Measurements from ENCODE around the gene GIGYF2. TPM values are rescaled to one million over a fixed set of nuclear protein-coding genes. Genes with fewer than 3 reads are reported as not detected.

The GIGYF2 gene
- total RNA-seq, 1 experiment from 2014 or later = 60.6 TPM

GRCh38 chr2:232773815-232774214 is 76.7 kb downstream of the GIGYF2 start:
- RAD21 ChIA-PET (ENCODE audit: low non-redundant PET in 1 of 2, low total read pairs in 2 of 2, uncharacterized antibody in 2 of 2, unreplicated experiment in 2 of 2) = no interaction called here
- no TSS peak for BruUV-seq (replicated peaks)
- no peaks in the 10 kb centered on the region for H3K9me2 ChIP-seq (ENCODE audit: insufficient read depth)
- no peak for ATAC-seq
- H4K20me1 ChIP-seq (ENCODE audit: insufficient read depth) = 0 out of 2 replicates have a peak, but pooled peaks cover 3% of the 10 kb centered on the region
- H2AFZ ChIP-seq (ENCODE audit: low read depth, low read length, poor library complexity, severe bottlenecking) = no peak overlapping the region
- H3K9ac ChIP-seq (ENCODE audit: low read length) = no peak overlapping the region
- H3K79me2 ChIP-seq (ENCODE audit: insufficient read depth, low read length) = no peaks in the 10 kb centered on the region; the same call in 1 of the 2 replicates
- CTCF ChIA-PET = no interaction called here
- H3K4me1 ChIP-seq (ENCODE audit: control insufficient read depth in 1 of 2, insufficient read depth in 2 of 2, low read length in 2 of 2) = no peaks in the 10 kb centered on the region
- H3K9me3 ChIP-seq (ENCODE audit: control insufficient read depth in 1 of 2, insufficient read depth in 1 of 2, low read depth in 1 of 2, low read length in 2 of 2) = no peaks in the 10 kb centered on the region
- TF ChIP-seq EGR1 (IDR thresholded peaks at IDR 0.05; ENCODE audit: low read depth) (no peak), FOSL1 (IDR thresholded peaks at IDR 0.05; ENCODE audit: low read depth) (no peak), RAD21 (IDR thresholded peaks at IDR 0.05; ENCODE audit: low read depth) (no peak), ZFX (IDR thresholded peaks at IDR 0.05) (no peak), CTCF (IDR thresholded peaks at IDR 0.05 in 2 of 3, conservative IDR thresholded peaks at IDR 0.05 in 1 of 3; ENCODE audit: borderline replicate concordance in 1 of 3, insufficient read depth in 1 of 3, low read depth in 2 of 3, low read length in 2 of 3) (no peak), POLR2AphosphoS5 (IDR thresholded peaks at IDR 0.05; ENCODE audit: low read depth, low read length) (no peak), SP1 (IDR thresholded peaks at IDR 0.05; ENCODE audit: low read depth) (no peak), POLR2A (IDR thresholded peaks at IDR 0.05; ENCODE audit: borderline replicate concordance, extremely low read depth, insufficient read depth, insufficient read length) (no peak), SRF (IDR thresholded peaks at IDR 0.05; ENCODE audit: low read depth) (no peak), ELF1 (IDR thresholded peaks at IDR 0.05; ENCODE audit: borderline replicate concordance, low read depth) (no peak), TCF7L2 (IDR thresholded peaks at IDR 0.05; ENCODE audit: borderline replicate concordance, extremely low read depth, insufficient read depth, insufficient read length) (no peak), ATF3 (IDR thresholded peaks at IDR 0.05) (no peak), MAX (IDR thresholded peaks at IDR 0.05) (no peak), JUND (IDR thresholded peaks at IDR 0.05) (no peak), ZBTB33 (IDR thresholded peaks at IDR 0.05; ENCODE audit: extremely low read depth, insufficient replicate concordance, low read length) (no peak), CBX3 (IDR thresholded peaks at IDR 0.05; ENCODE audit: low read depth) (no peak), EZH2phosphoT487 (IDR thresholded peaks at IDR 0.05; ENCODE audit: borderline replicate concordance) (no peak), CEBPB (IDR thresholded peaks at IDR 0.05; ENCODE audit: low read depth) (no peak)
- no peak overlapping the region for H3K4me3 ChIP-seq (replicated peaks in 1 of 2; ENCODE audit: low read depth in 1 of 2, low read length in 2 of 2)
- DNase-seq (ENCODE audit: low read depth, low spot score) = no peak
- no peaks in the 10 kb centered on the region for H3K27me3 ChIP-seq (ENCODE audit: insufficient read depth, low read length)
- H3K27ac ChIP-seq (ENCODE audit: low read depth, low read length) = no peak overlapping the region
- no peak overlapping the region for H3K4me2 ChIP-seq (ENCODE audit: low read length)
- POLR2A ChIA-PET = no interaction called here
- intact Hi-C loops (cut with micrococcal nuclease) = no loop called here
- H3K36me3 ChIP-seq (ENCODE audit: control insufficient read depth in 1 of 2, insufficient read depth in 2 of 2, low read length in 2 of 2) = peaks cover 3 to 16% of the 10 kb centered on the region in 2 experiments; a peak in 3 of 4 replicates

Data from HCT116 (cell line).